ENCODE data around the gene MSANTD3.

GRCh38 chr9:100472788-100473275 is 45.9 kb downstream of the MSANTD3 start, which contains the start of gene TMEFF1:
- TF ChIP-seq, protein P1, sequence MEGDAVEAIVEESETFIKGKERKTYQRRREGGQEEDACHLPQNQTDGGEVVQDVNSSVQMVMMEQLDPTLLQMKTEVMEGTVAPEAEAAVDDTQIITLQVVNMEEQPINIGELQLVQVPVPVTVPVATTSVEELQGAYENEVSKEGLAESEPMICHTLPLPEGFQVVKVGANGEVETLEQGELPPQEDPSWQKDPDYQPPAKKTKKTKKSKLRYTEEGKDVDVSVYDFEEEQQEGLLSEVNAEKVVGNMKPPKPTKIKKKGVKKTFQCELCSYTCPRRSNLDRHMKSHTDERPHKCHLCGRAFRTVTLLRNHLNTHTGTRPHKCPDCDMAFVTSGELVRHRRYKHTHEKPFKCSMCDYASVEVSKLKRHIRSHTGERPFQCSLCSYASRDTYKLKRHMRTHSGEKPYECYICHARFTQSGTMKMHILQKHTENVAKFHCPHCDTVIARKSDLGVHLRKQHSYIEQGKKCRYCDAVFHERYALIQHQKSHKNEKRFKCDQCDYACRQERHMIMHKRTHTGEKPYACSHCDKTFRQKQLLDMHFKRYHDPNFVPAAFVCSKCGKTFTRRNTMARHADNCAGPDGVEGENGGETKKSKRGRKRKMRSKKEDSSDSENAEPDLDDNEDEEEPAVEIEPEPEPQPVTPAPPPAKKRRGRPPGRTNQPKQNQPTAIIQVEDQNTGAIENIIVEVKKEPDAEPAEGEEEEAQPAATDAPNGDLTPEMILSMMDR (IDR thresholded peaks at IDR 0.05) = peak; percentile 39
- TF ChIP-seq ZFX (IDR thresholded peaks at IDR 0.05; ENCODE audit: borderline replicate concordance) = no peak
